B cell (primary cell): ENCODE measurements around the gene RFK. TPM values are rescaled to one million over a fixed set of nuclear protein-coding genes. Genes with fewer than 3 reads are reported as not detected.

Experiments
- ATAC-seq: fragments of 200-7000 bp; cut with Tn5 transposase; one replicate; pipeline ENCODE4 v1.10.0; 2021; ENCODE audit warnings: low read depth, mild to moderate bottlenecking, moderate number of reproducible peaks, moderate library complexity
- CTCF ChIA-PET: fragments of 350-600 bp; sonication (Branson Sonifier 250); formaldehyde crosslinking; loops from one replicate; lab custom pipeline; 2021; ENCODE audit warnings: antibody characterized with exemption, inconsistent platforms; lab: Charles Lee
- POLR2A ChIA-PET: fragments of 350-600 bp; sonication (Branson Sonifier 250); formaldehyde crosslinking; loops from one replicate; lab custom pipeline; 2021; ENCODE audit warnings: antibody characterized with exemption; lab: Charles Lee
- DNase-seq: peaks from one replicate; pipeline ENCODE4 v3.0.0; 2013
- H2AFZ ChIP-seq: 2 replicates; pipeline ENCODE4 v1.6.1; 2012; ENCODE audit warnings: mild to moderate bottlenecking, low read depth, low read length; ENCODE audit not compliant: insufficient read depth, poor library complexity, severe bottlenecking
- H3K27ac ChIP-seq, 2 donors: 1 replicate in 1 of 2; 2 replicates in 1 of 2; pipeline ENCODE4 v1.5.1; 2012 to 2013; ENCODE audit warnings: low read length in 2 of 2, mild to moderate bottlenecking in 2 of 2, moderate library complexity in 1 of 2
- H3K27me3 ChIP-seq, 4 experiments: fragments of 200-600 bp in 1 of 4; sonication (generic) in 1 of 4; replicated peaks in 1 of 4; 1 replicate in 2 of 4; 2 replicates in 2 of 4; pipeline versions ENCODE4 v1.6.1 to v1.7.0; 2013 to 2016; ENCODE audit warnings: low read length in 3 of 4, mild to moderate bottlenecking in 2 of 4, mixed read lengths in 1 of 4, moderate library complexity in 1 of 4; ENCODE audit not compliant: insufficient read depth in 4 of 4, control insufficient read depth in 3 of 4; ENCODE audit errors: control extremely low read depth in 1 of 4
- H3K36me3 ChIP-seq, 2 experiments: replicated peaks in 1 of 2; 1 replicate in 1 of 2; 2 replicates in 1 of 2; pipeline versions ENCODE4 v1.6.1 to v1.7.1; 2013; ENCODE audit warnings: low read length in 1 of 2; ENCODE audit not compliant: insufficient read depth in 2 of 2, control insufficient read depth in 1 of 2; ENCODE audit errors: control extremely low read depth in 1 of 2, extremely low read depth in 1 of 2
- H3K4me1 ChIP-seq, 2 donors: fragments of 200-600 bp in 1 of 2; sonication (generic) in 1 of 2; 1 replicate in 1 of 2; 2 replicates in 1 of 2; pipeline versions ENCODE4 v1.5.1 to v1.6.1; 2013 to 2017; ENCODE audit warnings: low read length in 2 of 2; ENCODE audit not compliant: control insufficient read depth in 2 of 2, insufficient read depth in 2 of 2
- H3K4me2 ChIP-seq: replicated peaks from 2 replicates; pipeline ENCODE3; 2012; ENCODE audit warnings: mild to moderate bottlenecking, low read depth, low read length; ENCODE audit not compliant: poor library complexity, severe bottlenecking
- H3K4me3 ChIP-seq, 5 experiments: fragments of 200-600 bp in 1 of 5; sonication (generic) in 1 of 5; 1 replicate in 3 of 5; 2 replicates in 2 of 5; pipeline versions ENCODE4 v1.5.1 to v1.7.0; 2011 to 2016; ENCODE audit warnings: low read length in 4 of 5, mild to moderate bottlenecking in 4 of 5, low read depth in 2 of 5, control low read depth in 1 of 5, moderate library complexity in 1 of 5; ENCODE audit not compliant: insufficient read depth in 1 of 5; ENCODE audit errors: control extremely low read depth in 1 of 5, extremely low read depth in 1 of 5
- H3K79me2 ChIP-seq: fragments of 200-600 bp; sonication (generic); one replicate; pipeline ENCODE4 v1.6.0; 2016; ENCODE audit warnings: low read length; ENCODE audit not compliant: control insufficient read depth, insufficient read depth
- H3K9ac ChIP-seq: fragments of 200-600 bp; sonication (generic); 2 replicates; pipeline ENCODE4 v1.6.1; 2017; ENCODE audit warnings: mild to moderate bottlenecking, low read length, moderate library complexity
- H3K9me3 ChIP-seq, 3 donors: one replicate each; pipeline versions ENCODE4 v1.6.1 to v1.7.1; 2013; ENCODE audit warnings: low read length in 2 of 3; ENCODE audit not compliant: control insufficient read depth in 2 of 3, insufficient read depth in 1 of 3; ENCODE audit errors: control extremely low read depth in 1 of 3
- H4K20me1 ChIP-seq: 2 replicates; pipeline ENCODE4 v1.6.0; 2012; ENCODE audit warnings: mild to moderate bottlenecking, low read length; ENCODE audit not compliant: insufficient read depth, control insufficient read depth, poor library complexity, severe bottlenecking
- H3K27ac Mint-ChIP-seq: one replicate; pipeline ENCODE4 v1.8.0; 2021; ENCODE audit warnings: mixed read lengths
- H3K27me3 Mint-ChIP-seq: one replicate; pipeline ENCODE4 v1.8.0; 2021; ENCODE audit warnings: mixed read lengths
- H3K4me1 Mint-ChIP-seq: one replicate; pipeline ENCODE4 v1.8.0; 2021; ENCODE audit warnings: mixed read lengths
- H3K4me3 Mint-ChIP-seq: one replicate; pipeline ENCODE4 v1.8.0; 2021; ENCODE audit warnings: mixed read lengths
- H3K9me3 Mint-ChIP-seq: one replicate; pipeline ENCODE4 v1.8.0; 2022; ENCODE audit warnings: mixed read lengths; ENCODE audit not compliant: insufficient read depth
- EZH2 ChIP-seq: IDR thresholded peaks from 2 replicates; pipeline ENCODE4 v1.6.1; 2012; ENCODE audit warnings: borderline replicate concordance, low read depth, mild to moderate bottlenecking, moderate library complexity, low read length; ENCODE audit not compliant: insufficient read depth, poor library complexity, severe bottlenecking
- WGBS: methylation state at CpG from one replicate; pipeline ENCODE4 v1.1.5; 2013; ENCODE audit warnings: missing lambda C conversion rate; ENCODE audit not compliant: insufficient coverage; 5-methylcytosine and 5-hydroxymethylcytosine counted together
- intact Hi-C: fragments of 100-400 bp; cut with micrococcal nuclease; formaldehyde crosslinking; loops from one replicate; pipeline ENCODE4 v1.10.0; 2022
- polyA plus RNA-seq: library from polyadenylated mRNA; depleted of rRNA; stranded (reverse); fragments of >200 nt; gene quantifications from 2 replicates; pipeline ENCODE4 v1.2.3, GENCODE V29; 2012
- total RNA-seq, 2 donors: library from RNA; stranded (reverse); fragments of 120-200 nt in 1 of 2; gene quantifications; 1 replicate in 1 of 2; 2 replicates in 1 of 2; pipeline versions ENCODE4 v1.2.3 to v1.2.4, GENCODE V29; 2013 to 2022
- TF ChIP-seq, protein P1 (sequence below): fragments of 200-600 bp; IDR thresholded peaks from one replicate; pipeline ENCODE4 v1.8.0; 2022; ENCODE audit warnings: antibody characterized with exemption, mild to moderate bottlenecking

The RFK gene
- total and polyA plus RNA-seq, 2 donors (not counting 1 experiment from before 2014, with no cell fraction given), result 3.4 to 9.0 TPM

DNA sequence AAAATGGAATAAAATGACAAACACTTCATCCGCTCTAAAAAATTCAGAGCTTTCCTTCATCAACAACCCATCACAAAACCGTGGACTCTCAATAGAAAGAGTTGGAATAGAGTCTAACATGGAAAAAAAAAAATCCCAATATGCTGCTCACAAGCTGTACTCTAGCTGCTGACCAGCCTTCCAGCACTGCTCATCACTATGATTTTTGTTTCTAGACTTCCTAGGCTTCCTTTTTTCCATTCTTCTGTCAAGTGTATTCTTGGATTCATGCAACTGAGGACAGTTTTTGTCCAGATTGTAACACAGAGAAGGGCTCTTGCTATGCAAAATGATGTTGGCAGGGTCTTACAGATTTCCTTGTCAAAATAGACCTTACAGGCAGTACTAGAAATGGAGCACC, 34.5 kb downstream of the RFK start:
- Mint-ChIP-seq H3K4me3 (no peak overlapping the region), H3K27ac (no peak overlapping the region), H3K27me3 (peaks cover 10% of the 10 kb centered on the region), H3K9me3 (no peaks in the 10 kb centered on the region), H3K4me1 (no peaks in the 10 kb centered on the region)
- H3K4me3 ChIP-seq, result no peak overlapping the region
- ChIA-PET CTCF (interaction anchor here (0.8 kb wide), 1 partner anchor 148 kb away, joined by 3 read pairs; no protein-coding TSS in a partner anchor), POLR2A (no interaction called here)
- ATAC-seq (no peak), DNase-seq (no peak)
- peaks cover 0 to 2% (median 0%) of the 10 kb centered on the region in 4 experiments for H3K27me3 ChIP-seq
- H3K9me3 ChIP-seq, result no peaks in the 10 kb centered on the region
- no peaks in the 10 kb centered on the region for H3K4me1 ChIP-seq
- H3K4me2 ChIP-seq, result no peak overlapping the region
- H3K36me3 ChIP-seq, result no peaks in the 10 kb centered on the region
- no peak for TF ChIP-seq EZH2
- TF ChIP-seq, protein P1, sequence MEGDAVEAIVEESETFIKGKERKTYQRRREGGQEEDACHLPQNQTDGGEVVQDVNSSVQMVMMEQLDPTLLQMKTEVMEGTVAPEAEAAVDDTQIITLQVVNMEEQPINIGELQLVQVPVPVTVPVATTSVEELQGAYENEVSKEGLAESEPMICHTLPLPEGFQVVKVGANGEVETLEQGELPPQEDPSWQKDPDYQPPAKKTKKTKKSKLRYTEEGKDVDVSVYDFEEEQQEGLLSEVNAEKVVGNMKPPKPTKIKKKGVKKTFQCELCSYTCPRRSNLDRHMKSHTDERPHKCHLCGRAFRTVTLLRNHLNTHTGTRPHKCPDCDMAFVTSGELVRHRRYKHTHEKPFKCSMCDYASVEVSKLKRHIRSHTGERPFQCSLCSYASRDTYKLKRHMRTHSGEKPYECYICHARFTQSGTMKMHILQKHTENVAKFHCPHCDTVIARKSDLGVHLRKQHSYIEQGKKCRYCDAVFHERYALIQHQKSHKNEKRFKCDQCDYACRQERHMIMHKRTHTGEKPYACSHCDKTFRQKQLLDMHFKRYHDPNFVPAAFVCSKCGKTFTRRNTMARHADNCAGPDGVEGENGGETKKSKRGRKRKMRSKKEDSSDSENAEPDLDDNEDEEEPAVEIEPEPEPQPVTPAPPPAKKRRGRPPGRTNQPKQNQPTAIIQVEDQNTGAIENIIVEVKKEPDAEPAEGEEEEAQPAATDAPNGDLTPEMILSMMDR, result no peak
- no CpG with 5 or more reads among the region's 2 CpGs for WGBS
- intact Hi-C loops, result no loop called here
- H3K27ac ChIP-seq, result no peak overlapping the region
- H3K79me2 ChIP-seq, result no peaks in the 10 kb centered on the region
- H3K9ac ChIP-seq, result no peak overlapping the region
- H4K20me1 ChIP-seq, result no peaks in the 10 kb centered on the region
- H2AFZ ChIP-seq, result no peak overlapping the region

DNA sequence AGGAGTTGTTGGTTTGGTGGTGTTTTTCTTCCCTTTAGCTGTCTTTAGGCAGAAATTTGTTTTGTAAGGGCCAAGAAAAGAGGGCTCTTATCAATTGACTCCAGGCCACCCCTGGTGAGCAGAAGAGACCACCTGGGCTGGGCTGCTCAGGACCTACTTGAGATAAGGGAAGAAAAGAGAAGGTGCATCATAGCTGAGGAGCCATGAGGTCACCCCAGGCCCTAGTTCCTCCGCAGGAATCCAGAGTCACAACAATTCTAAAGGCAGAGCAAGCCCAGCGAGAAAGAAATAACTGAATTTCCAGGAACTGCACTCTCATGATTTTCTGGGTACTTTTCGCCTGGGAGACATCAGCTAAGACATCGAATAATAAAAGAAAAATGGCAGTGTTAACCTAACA, 34.9 kb downstream of the RFK start:
- intact Hi-C loops, result no loop called here
- POLR2A ChIA-PET, result no interaction called here

More for the DNA sequence above, 34.9 kb downstream of the RFK start:
- H3K4me1 ChIP-seq, result no peaks in the 10 kb centered on the region
- no peaks in the 10 kb centered on the region for H3K4me1 Mint-ChIP-seq
- no peak for ATAC-seq
- 95% methylated on average over 2 of the region's 4 CpGs for WGBS
- peaks cover 0 to 2% (median 0%) of the 10 kb centered on the region in 4 experiments for H3K27me3 ChIP-seq
- no peak overlapping the region for H3K27ac Mint-ChIP-seq
- no peak overlapping the region for H3K4me3 ChIP-seq
- no peaks in the 10 kb centered on the region for H3K36me3 ChIP-seq
- no peak overlapping the region for H3K4me3 Mint-ChIP-seq
- no peaks in the 10 kb centered on the region for H4K20me1 ChIP-seq
- peaks cover 10% of the 10 kb centered on the region for H3K27me3 Mint-ChIP-seq
- H3K79me2 ChIP-seq, result no peaks in the 10 kb centered on the region
- no peak overlapping the region for H3K9ac ChIP-seq
- CTCF ChIA-PET, result interaction anchor here (0.8 kb wide), 1 partner anchor 149 kb away, joined by 3 read pairs; no protein-coding TSS in a partner anchor
- no peaks in the 10 kb centered on the region for H3K9me3 Mint-ChIP-seq
- no peak overlapping the region for H3K27ac ChIP-seq
- TF ChIP-seq EZH2, result no peak
- TF ChIP-seq, protein P1, result no peak
- no peak for DNase-seq
- H3K9me3 ChIP-seq, result no peaks in the 10 kb centered on the region
- no peak overlapping the region for H2AFZ ChIP-seq
- no peak overlapping the region for H3K4me2 ChIP-seq
